WTC11 (cell line): ENCODE results near the gene AHRR. TPM values are rescaled to one million over a fixed set of nuclear protein-coding genes. Genes with fewer than 3 reads are reported as not detected.
A peak's percentile ranks its signal among the peaks of the same experiment; 100 is the strongest.
"Not testable (repeated sequence)": the region's sequence is repeated elsewhere in the genome, so short reads cannot be mapped to it uniquely, and the experiment has no call there.

Source experiments
- ATAC-seq: fragments of 200-7000 bp; cut with Tn5 transposase; 2 replicates; pipeline ENCODE4 v1.10.0; 2021; ENCODE audit warnings: mild to moderate bottlenecking, moderate library complexity
- CTCF ChIA-PET: fragments of 300-600 bp; sonication (Branson Sonifier 250); formaldehyde crosslinking; loops from one replicate; lab custom pipeline; 2021; ENCODE audit warnings: antibody characterized with exemption; lab: Charles Lee
- POLR2A ChIA-PET: fragments of 350-600 bp; sonication (Branson Sonifier 250); formaldehyde crosslinking; loops from one replicate; lab custom pipeline; 2021; ENCODE audit warnings: antibody characterized with exemption; lab: Charles Lee
- DNase-seq: peaks from one replicate; pipeline ENCODE4 v3.0.0; 2021; ENCODE audit warnings: low spot score
- H3K27ac Mint-ChIP-seq: 2 replicates; pipeline ENCODE4 v1.8.0; 2021; ENCODE audit warnings: mixed read lengths
- H3K27me3 Mint-ChIP-seq: 2 replicates; pipeline ENCODE4 v1.8.0; 2021; ENCODE audit warnings: low read depth, mild to moderate bottlenecking, moderate library complexity, mixed read lengths
- H3K36me3 Mint-ChIP-seq: 2 replicates; pipeline ENCODE4 v1.8.0; 2021; ENCODE audit warnings: mixed read lengths
- H3K4me1 Mint-ChIP-seq: 2 replicates; pipeline ENCODE4 v1.8.0; 2022; ENCODE audit warnings: mixed read lengths
- H3K4me3 Mint-ChIP-seq: 2 replicates; pipeline ENCODE4 v1.8.0; 2021; ENCODE audit warnings: mild to moderate bottlenecking, moderate library complexity, mixed read lengths
- H3K9me3 Mint-ChIP-seq: 2 replicates; pipeline ENCODE4 v1.8.0; 2021; ENCODE audit warnings: mixed read lengths
- E2F4 ChIP-seq: sonication (generic); formaldehyde crosslinking; IDR thresholded peaks from 2 replicates; pipeline ENCODE4 v1.8.1; 2022; ENCODE audit warnings: low read depth, mild to moderate bottlenecking, moderate library complexity, missing genetic modification reagents, borderline replicate concordance
- FOXP4 ChIP-seq: sonication (generic); formaldehyde crosslinking; IDR thresholded peaks from 2 replicates; pipeline ENCODE4 v1.8.0; 2022; ENCODE audit warnings: mild to moderate bottlenecking, missing genetic modification reagents
- NR2C2 ChIP-seq: sonication (generic); formaldehyde crosslinking; IDR thresholded peaks from 2 replicates; pipeline ENCODE4 v1.8.0; 2022; ENCODE audit warnings: mild to moderate bottlenecking, missing genetic modification reagents
- ZNF425 ChIP-seq: fragments of 250-450 bp; sonication (Bioruptor Pico); conservative IDR thresholded peaks from 2 replicates; pipeline ENCODE4 v1.9.0; 2021; ENCODE audit warnings: mild to moderate bottlenecking
- ZNF532 ChIP-seq: fragments of 250-450 bp; sonication (Bioruptor Pico); IDR thresholded peaks from 2 replicates; pipeline ENCODE4 v1.9.0; 2021; ENCODE audit warnings: mild to moderate bottlenecking, borderline replicate concordance
- total RNA-seq: library from RNA; stranded (reverse); gene quantifications from 3 replicates; pipeline ENCODE4 v1.2.3, GENCODE V29; 2021

AHRR gene
- total RNA-seq, 1 experiment from 2014 or later: 4.5 TPM

GRCh38 chr5:298737-299125 lies 22.8 kb upstream of the AHRR start (continued):
- TF ChIP-seq ZNF532 (no peak), ZNF425 (CRISPR knock-in tag) (no peak), NR2C2 (no peak)

- ATAC-seq, H3K36me3 Mint-ChIP-seq, DNase-seq, H3K27me3 Mint-ChIP-seq, H3K9me3 Mint-ChIP-seq, H3K27ac Mint-ChIP-seq, H3K4me3 Mint-ChIP-seq, CTCF ChIA-PET: not testable (repeated sequence)
- POLR2A ChIA-PET: interaction anchor here (0.8 kb wide), 1 partner anchor 29 kb away, joined by 3 read pairs; the partner anchor contains the start of gene PDCD6
- H3K4me1 Mint-ChIP-seq: peaks cover 62% of the 10 kb centered on the region
Measured at GRCh38 chr5:299921-300320, 21.6 kb upstream of the AHRR start.

GRCh38 chr5:300691-301435 lies 20.7 kb upstream of the AHRR start:
- DNase-seq, POLR2A ChIA-PET, ATAC-seq, H3K36me3 Mint-ChIP-seq, H3K9me3 Mint-ChIP-seq, H3K27me3 Mint-ChIP-seq: not testable (repeated sequence)
- H3K4me3 Mint-ChIP-seq: 0 out of 2 replicates have a peak overlapping the region, but pooled peaks have one; percentile 4
- peaks cover 65% of the 10 kb centered on the region for H3K4me1 Mint-ChIP-seq
- CTCF ChIA-PET: interaction anchor here (1.9 kb wide), 1 partner anchor 112 kb away, joined by 6 read pairs; no protein-coding TSS in a partner anchor
- peak overlapping the region; percentile 91 for H3K27ac Mint-ChIP-seq

- DNase-seq, H3K36me3 Mint-ChIP-seq, H3K9me3 Mint-ChIP-seq, H3K27me3 Mint-ChIP-seq, ATAC-seq, H3K4me3 Mint-ChIP-seq: not testable (repeated sequence)
- POLR2A ChIA-PET: interaction anchor here (0.6 kb wide), 1 partner anchor 17 kb away, joined by 4 read pairs; no protein-coding TSS in a partner anchor
- H3K4me1 Mint-ChIP-seq: peaks cover 53% of the 10 kb centered on the region
- peak overlapping the region; percentile 91 for H3K27ac Mint-ChIP-seq
- CTCF ChIA-PET: interaction anchor here (1.0 to 1.9 kb wide), 3 partner anchors 14 to 114 kb away, joined by 3 to 6 read pairs (median 5); partner anchors contain the start of gene AHRR
Measured at GRCh38 chr5:302416-302815, 19.1 kb upstream of the AHRR start.

GRCh38 chr5:302966-303365 lies 18.5 kb upstream of the AHRR start:
- no peaks in the 10 kb centered on the region for H3K27me3 Mint-ChIP-seq
- H3K4me3 Mint-ChIP-seq: no peak overlapping the region
- TF ChIP-seq FOXP4: 0 out of 2 replicates have a peak, but pooled peaks have one; percentile 4
- TF ChIP-seq E2F4: no peak
- ChIA-PET POLR2A (interaction anchor here (0.6 kb wide), 1 partner anchor 18 kb away, joined by 4 read pairs; no protein-coding TSS in a partner anchor), CTCF (interaction anchor here (1.0 to 1.9 kb wide), 3 partner anchors 13 to 114 kb away, joined by 3 to 6 read pairs (median 5); partner anchors contain the start of gene AHRR)
- peaks cover 6% of the 10 kb centered on the region for H3K36me3 Mint-ChIP-seq
- H3K27ac Mint-ChIP-seq: peak overlapping the region; percentile 91
- no peaks in the 10 kb centered on the region for H3K9me3 Mint-ChIP-seq
- DNase-seq: no peak
- peak; percentile 29 for ATAC-seq
- peaks cover 52% of the 10 kb centered on the region for H3K4me1 Mint-ChIP-seq

GRCh38 chr5:303741-304140 lies 17.8 kb upstream of the AHRR start:
- DNase-seq, H3K36me3 Mint-ChIP-seq, H3K4me3 Mint-ChIP-seq, H3K27me3 Mint-ChIP-seq, CTCF ChIA-PET, POLR2A ChIA-PET, H3K9me3 Mint-ChIP-seq, ATAC-seq: not testable (repeated sequence)
- H3K4me1 Mint-ChIP-seq: peaks cover 53% of the 10 kb centered on the region
- H3K27ac Mint-ChIP-seq: peak overlapping the region; percentile 91
